GM12874 (cell line): ENCODE results near the gene GRB10.

ENCODE experiments used
- CTCF ChIP-seq: IDR thresholded peaks from 2 replicates; pipeline ENCODE4 v1.5.1; 2011; ENCODE audit warnings: low read depth, mild to moderate bottlenecking, control low read depth, low read length, moderate library complexity; ENCODE audit not compliant: insufficient read depth

Gene GRB10

GRCh38 chr7:50641442-50642405 lies 141.0 kb downstream of the GRB10 start:
- no peak for TF ChIP-seq CTCF

- no peak for TF ChIP-seq CTCF
Measured at GRCh38 chr7:50640779-50641178, 141.9 kb downstream of the GRB10 start.

- TF ChIP-seq CTCF = no peak
Measured at GRCh38 chr7:50640256-50640655, 142.4 kb downstream of the GRB10 start.

- no peak for TF ChIP-seq CTCF
Measured at GRCh38 chr7:50637725-50638643, 144.7 kb downstream of the GRB10 start.

GRCh38 chr7:50634378-50634777 lies 148.3 kb downstream of the GRB10 start:
- no peak for TF ChIP-seq CTCF

GRCh38 chr7:50633414-50633710 lies 149.3 kb downstream of the GRB10 start:
- no peak for TF ChIP-seq CTCF
